Psoas muscle (tissue), 8 donors: Measurements from ENCODE around the gene ESD. TPM values are rescaled to one million over a fixed set of nuclear protein-coding genes. Genes with fewer than 3 reads are reported as not detected.

Experiments used
- ATAC-seq, 4 donors: fragments of 200-7000 bp; cut with Tn5 transposase; one replicate each; pipeline ENCODE4 v1.9.1; 2020; ENCODE audit warnings: moderate library complexity in 3 of 4, mild to moderate bottlenecking in 2 of 4
- DNase-seq, 2 donors: peaks; one replicate each; pipeline ENCODE4 v3.0.0-alpha.2; 2020
- H3K27ac ChIP-seq: fragments of 200-600 bp; one replicate; pipeline ENCODE4 v1.8.0; 2022
- H3K27me3 ChIP-seq, 3 donors: fragments of 200-600 bp in 1 of 3; one replicate each; pipeline versions ENCODE4 v1.6.1 to v1.8.0; 2013 to 2022; ENCODE audit warnings: low read length in 2 of 3, mild to moderate bottlenecking in 2 of 3, moderate library complexity in 1 of 3; ENCODE audit not compliant: insufficient read depth in 3 of 3
- H3K36me3 ChIP-seq, 2 donors: fragments of 200-600 bp in 1 of 2; one replicate each; pipeline versions ENCODE4 v1.6.1 to v1.8.0; 2013 to 2022; ENCODE audit warnings: low read depth in 1 of 2, mild to moderate bottlenecking in 1 of 2, moderate library complexity in 1 of 2; ENCODE audit not compliant: insufficient read depth in 1 of 2
- H3K4me1 ChIP-seq: fragments of 200-600 bp; one replicate; pipeline ENCODE4 v1.8.0; 2022
- H3K4me3 ChIP-seq: fragments of 200-600 bp; one replicate; pipeline ENCODE4 v1.8.0; 2022; ENCODE audit warnings: mild to moderate bottlenecking
- H3K9me3 ChIP-seq: fragments of 200-600 bp; one replicate; pipeline ENCODE4 v1.8.0; 2022
- WGBS, 3 donors: extraction: QIAGEN DNeasy Blood & Tissue Kit; methylation state at CpG; one replicate each; pipeline versions ENCODE4 v1.1.6 to v1.1.7; 2013; 5-methylcytosine and 5-hydroxymethylcytosine counted together
- intact Hi-C, 2 donors: fragments of 100-400 bp; cut with DNase I; formaldehyde crosslinking; loops; one replicate each; pipeline versions ENCODE4 v1.11.0 to v1.14.2; 2022
- polyA plus RNA-seq, 3 donors: library from polyadenylated mRNA; stranded (reverse); fragments of 200-250 nt; gene quantifications; one replicate each; pipeline ENCODE4 v1.2.3, GENCODE V29; 2013
- total RNA-seq, 4 donors: library from RNA; stranded (reverse); fragmentation: NEBNext Ultra II Directional in 2 of 4; extraction: Animal tissue kit (Norgen Biotek cat#: 25700) in 2 of 4; gene quantifications; one replicate each; pipeline versions ENCODE4 v1.2.1 to v1.2.4, GENCODE V29; 2021 to 2023
- TF ChIP-seq, protein P1 (sequence below): fragments of 200-600 bp; IDR thresholded peaks from one replicate; pipeline ENCODE4 v1.8.0; 2022; ENCODE audit warnings: antibody characterized with exemption
- donor health status: healthy with polysubstance abuse.
- donor health status: DM: no; HTN: no; CAD: no; lungs with moderate emphysema.
- donor health status: Bipolar disorder and iron deficiency.
- donor health status: healthy.
- donor health status: DM: yes; HTN: yes; CAD: no.
- donor health status: DM: no; HTN: no; CAD: no.
- donor health status: DM: no; HTN: no; CAD: no.
- donor health status: DM: yes; HTN: yes; CAD: no.

ESD gene
- total and polyA plus RNA-seq, 7 donors: 70.6 to 122 (median 84.7) TPM

DNA sequence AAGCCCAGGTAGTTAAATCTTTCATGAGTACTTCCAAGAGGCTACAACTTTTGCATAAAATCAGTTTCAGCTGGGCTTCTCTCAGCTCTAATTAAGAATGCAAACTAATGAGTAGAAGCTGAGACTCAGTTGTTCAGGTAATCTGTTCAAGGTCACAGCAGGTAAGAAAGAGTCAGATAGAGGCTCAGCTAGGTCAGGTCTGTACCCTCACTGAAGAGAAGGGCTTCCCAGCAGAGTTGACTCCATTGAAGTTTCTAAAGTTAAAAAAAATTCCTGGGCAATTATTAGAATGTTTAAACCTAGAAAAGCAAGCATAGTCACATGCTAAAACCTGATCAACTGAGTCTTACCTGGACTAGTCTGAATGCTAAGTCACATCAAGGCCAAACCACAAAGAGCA is 42.1 kb downstream of the ESD start:
- Histone ChIP-seq H3K36me3 (peaks cover 0 to 12% of the 10 kb centered on the region in 2 donors), H3K4me3 (no peak overlapping the region), H3K27ac (no peak overlapping the region), H3K27me3 (peaks cover 0 to 3% (median 0%) of the 10 kb centered on the region in 3 donors), H3K9me3 (no peaks in the 10 kb centered on the region), H3K4me1 (no peaks in the 10 kb centered on the region)
- TF ChIP-seq, protein P1, sequence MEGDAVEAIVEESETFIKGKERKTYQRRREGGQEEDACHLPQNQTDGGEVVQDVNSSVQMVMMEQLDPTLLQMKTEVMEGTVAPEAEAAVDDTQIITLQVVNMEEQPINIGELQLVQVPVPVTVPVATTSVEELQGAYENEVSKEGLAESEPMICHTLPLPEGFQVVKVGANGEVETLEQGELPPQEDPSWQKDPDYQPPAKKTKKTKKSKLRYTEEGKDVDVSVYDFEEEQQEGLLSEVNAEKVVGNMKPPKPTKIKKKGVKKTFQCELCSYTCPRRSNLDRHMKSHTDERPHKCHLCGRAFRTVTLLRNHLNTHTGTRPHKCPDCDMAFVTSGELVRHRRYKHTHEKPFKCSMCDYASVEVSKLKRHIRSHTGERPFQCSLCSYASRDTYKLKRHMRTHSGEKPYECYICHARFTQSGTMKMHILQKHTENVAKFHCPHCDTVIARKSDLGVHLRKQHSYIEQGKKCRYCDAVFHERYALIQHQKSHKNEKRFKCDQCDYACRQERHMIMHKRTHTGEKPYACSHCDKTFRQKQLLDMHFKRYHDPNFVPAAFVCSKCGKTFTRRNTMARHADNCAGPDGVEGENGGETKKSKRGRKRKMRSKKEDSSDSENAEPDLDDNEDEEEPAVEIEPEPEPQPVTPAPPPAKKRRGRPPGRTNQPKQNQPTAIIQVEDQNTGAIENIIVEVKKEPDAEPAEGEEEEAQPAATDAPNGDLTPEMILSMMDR: no peak
- intact Hi-C loops: no loop called here
- no peak for DNase-seq
- no peak for ATAC-seq

DNA sequence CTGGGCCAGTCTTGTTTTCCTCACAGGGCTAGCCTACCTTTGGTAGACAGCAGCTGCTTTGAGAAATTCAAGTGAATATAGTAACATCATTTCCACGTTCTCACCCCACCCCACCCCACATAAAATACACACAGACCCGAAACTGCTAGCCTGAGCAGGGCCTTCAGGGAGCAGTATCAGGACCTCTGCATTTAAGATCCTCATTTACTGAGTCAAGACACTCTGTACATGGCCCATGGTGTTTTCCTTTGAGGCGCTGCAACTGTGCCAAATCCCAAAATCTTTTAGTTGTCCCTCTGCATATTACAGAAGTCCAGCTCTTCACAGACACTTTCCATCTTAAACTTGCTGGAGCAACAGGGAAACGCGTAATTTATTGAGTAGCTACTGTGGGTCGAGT is 43.0 kb downstream of the ESD start:
- Histone ChIP-seq H3K27me3 (peaks cover 0 to 3% (median 0%) of the 10 kb centered on the region in 3 donors), H3K4me1 (no peaks in the 10 kb centered on the region), H3K4me3 (no peak overlapping the region), H3K27ac (no peak overlapping the region), H3K9me3 (no peaks in the 10 kb centered on the region), H3K36me3 (peaks cover 0 to 18% of the 10 kb centered on the region in 2 donors)
- intact Hi-C loops: no loop called here
- TF ChIP-seq, protein P1: no peak
- DNase-seq (no peak), ATAC-seq (no peak)
- WGBS, 3 donors: 78 to 85% (median 80%) methylated on average over 6 of the region's 6 CpGs

DNA sequence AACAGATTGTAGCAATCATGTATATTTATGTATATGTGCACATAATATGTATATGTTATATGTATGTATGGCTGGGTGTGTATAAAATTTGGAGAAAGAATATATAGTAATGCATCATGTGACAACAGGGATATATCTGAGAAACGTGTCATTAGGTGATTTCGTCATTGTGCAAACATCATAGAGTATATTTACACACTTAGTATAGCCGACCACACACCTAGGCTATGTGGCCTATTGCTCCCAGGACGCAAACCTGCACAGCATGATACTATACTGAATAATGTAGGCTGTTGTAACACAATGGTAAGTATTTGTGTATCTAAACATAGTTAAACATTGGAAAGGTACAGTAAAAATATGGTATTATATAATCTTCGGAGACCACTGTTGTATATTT is 43.8 kb downstream of the ESD start:
- H3K36me3 ChIP-seq: peaks cover 0 to 25% of the 10 kb centered on the region in 2 donors
- DNase-seq (no peak), ATAC-seq (no peak)
- no peak overlapping the region for H3K4me3 ChIP-seq
- H3K4me1 ChIP-seq: no peaks in the 10 kb centered on the region
- WGBS, 3 donors: 88 to 92% (median 89%) methylated on average over 5 of the region's 5 CpGs
- intact Hi-C loops: no loop called here
- no peaks in the 10 kb centered on the region for H3K9me3 ChIP-seq
- no peak overlapping the region for H3K27ac ChIP-seq
- TF ChIP-seq, protein P1: no peak
- peaks cover 0 to 3% (median 0%) of the 10 kb centered on the region in 3 donors for H3K27me3 ChIP-seq

- Histone ChIP-seq H3K4me1 (no peaks in the 10 kb centered on the region), H3K27me3 (peaks cover 0 to under 1% (median 0%) of the 10 kb centered on the region in 3 donors), H3K9me3 (no peaks in the 10 kb centered on the region), H3K36me3 (peaks cover 0 to 26% of the 10 kb centered on the region in 2 donors), H3K27ac (no peak overlapping the region), H3K4me3 (no peak overlapping the region)
- 58 to 65% (median 58%) methylated on average over 7 of the region's 7 CpGs for WGBS, 3 donors
- intact Hi-C loops: no loop called here
- DNase-seq (no peak), ATAC-seq (no peak)
- TF ChIP-seq, protein P1: no peak
These were observed 44.9 kb downstream of the ESD start for GRCh38 chr13:46751811-46752635.
